ENCODE measurements around the gene TLE3.

TLE3 gene

DNA sequence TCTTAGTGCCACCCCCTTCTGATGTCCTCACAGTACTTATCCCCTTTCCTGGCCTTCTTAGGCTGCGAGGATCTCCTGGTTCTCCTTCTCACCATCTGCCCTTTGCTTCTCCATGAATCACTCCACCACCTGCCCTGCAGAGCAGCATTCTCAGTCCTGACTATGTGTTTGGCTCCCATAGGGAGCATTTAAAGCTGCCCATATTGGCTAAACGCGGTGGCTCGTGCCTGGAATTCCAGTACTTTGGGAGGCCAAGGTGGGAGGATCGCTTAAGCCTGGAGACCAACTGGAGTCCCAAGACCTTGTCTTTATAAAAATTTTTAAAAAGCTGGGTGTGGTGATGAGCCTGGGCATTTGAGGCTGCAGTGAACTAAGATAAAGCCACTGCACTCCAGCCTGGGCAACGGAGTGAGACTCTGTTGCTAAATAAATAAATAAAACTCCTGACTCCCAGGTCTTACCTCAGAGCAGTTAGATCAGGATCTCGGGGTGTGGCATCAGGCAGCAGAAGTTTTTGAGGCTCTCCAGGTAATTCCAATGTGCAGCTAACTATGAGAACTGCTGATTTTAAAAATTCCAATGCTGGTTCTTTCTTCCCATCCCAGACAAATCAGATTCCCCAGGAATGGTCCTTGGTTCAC lies 36.2 kb upstream of the TLE3 start:
- no peak for DNase-seq (ENCODE audit: low spot score)
- ChIA-PET POLR2A (ENCODE audit: low non-redundant PET) (no interaction called here), CTCF (interaction anchor here (0.6 kb wide), 1 partner anchor 508 kb away, joined by 3 read pairs; no protein-coding TSS in a partner anchor)
- no peak overlapping the region for H3K27ac ChIP-seq
- TF ChIP-seq, protein P1, sequence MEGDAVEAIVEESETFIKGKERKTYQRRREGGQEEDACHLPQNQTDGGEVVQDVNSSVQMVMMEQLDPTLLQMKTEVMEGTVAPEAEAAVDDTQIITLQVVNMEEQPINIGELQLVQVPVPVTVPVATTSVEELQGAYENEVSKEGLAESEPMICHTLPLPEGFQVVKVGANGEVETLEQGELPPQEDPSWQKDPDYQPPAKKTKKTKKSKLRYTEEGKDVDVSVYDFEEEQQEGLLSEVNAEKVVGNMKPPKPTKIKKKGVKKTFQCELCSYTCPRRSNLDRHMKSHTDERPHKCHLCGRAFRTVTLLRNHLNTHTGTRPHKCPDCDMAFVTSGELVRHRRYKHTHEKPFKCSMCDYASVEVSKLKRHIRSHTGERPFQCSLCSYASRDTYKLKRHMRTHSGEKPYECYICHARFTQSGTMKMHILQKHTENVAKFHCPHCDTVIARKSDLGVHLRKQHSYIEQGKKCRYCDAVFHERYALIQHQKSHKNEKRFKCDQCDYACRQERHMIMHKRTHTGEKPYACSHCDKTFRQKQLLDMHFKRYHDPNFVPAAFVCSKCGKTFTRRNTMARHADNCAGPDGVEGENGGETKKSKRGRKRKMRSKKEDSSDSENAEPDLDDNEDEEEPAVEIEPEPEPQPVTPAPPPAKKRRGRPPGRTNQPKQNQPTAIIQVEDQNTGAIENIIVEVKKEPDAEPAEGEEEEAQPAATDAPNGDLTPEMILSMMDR (conservative IDR thresholded peaks at IDR 0.05; ENCODE audit: low read depth) = no peak

DNA sequence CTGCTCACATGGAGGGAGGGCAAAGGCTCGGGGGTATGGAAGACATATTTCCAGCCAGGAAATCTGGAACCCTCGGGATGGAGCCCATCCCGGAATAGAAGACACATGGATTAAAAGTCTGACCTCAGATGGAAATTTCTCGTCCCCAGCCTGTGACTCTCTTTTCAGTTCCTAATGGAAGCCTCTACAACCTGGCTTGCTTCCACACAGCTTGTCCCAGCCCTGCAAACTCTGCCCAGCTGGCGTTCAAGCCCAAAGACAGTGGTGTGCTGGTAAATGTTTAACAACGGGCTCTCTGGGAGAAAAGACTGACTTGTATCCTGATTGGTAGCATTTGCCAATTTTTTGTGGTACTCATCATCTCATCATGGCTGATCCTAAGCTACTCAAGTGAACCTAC lies 35.6 kb upstream of the TLE3 start:
- TF ChIP-seq, protein P1 (conservative IDR thresholded peaks at IDR 0.05; ENCODE audit: low read depth) = no peak

DNA sequence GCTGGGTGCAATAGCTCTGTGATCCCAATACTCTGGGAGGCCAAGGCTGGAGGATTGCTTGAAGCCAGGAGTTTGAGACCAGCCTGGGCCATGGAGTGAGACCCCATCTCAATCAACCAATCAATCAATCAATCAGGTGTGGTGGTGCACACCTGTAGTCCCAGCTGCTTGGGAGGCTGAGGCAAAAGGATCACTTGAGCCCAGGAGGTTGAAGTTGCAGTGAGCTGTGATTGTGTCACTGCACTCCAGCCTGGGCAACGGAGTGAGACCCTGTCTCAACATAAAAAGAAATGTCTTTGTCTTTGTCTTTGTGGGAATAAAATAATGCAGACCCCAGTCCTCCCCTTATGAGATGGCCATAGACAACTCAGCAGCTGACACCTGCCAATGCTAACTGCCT lies 34.9 kb upstream of the TLE3 start:
- ChIA-PET CTCF (interaction anchor here (0.6 kb wide), 1 partner anchor 10 kb away, joined by 3 read pairs; no protein-coding TSS in a partner anchor), POLR2A (ENCODE audit: low non-redundant PET) (no interaction called here)
- no peak for DNase-seq (ENCODE audit: low spot score)
- H3K27ac ChIP-seq = no peak overlapping the region
- TF ChIP-seq, protein P1 (conservative IDR thresholded peaks at IDR 0.05; ENCODE audit: low read depth) = no peak

More for the DNA sequence above, 35.6 kb upstream of the TLE3 start:
- CTCF ChIA-PET = no interaction called here
- no peak for DNase-seq (ENCODE audit: low spot score)
- no peak overlapping the region for H3K27ac ChIP-seq
- POLR2A ChIA-PET (ENCODE audit: low non-redundant PET) = no interaction called here

DNA sequence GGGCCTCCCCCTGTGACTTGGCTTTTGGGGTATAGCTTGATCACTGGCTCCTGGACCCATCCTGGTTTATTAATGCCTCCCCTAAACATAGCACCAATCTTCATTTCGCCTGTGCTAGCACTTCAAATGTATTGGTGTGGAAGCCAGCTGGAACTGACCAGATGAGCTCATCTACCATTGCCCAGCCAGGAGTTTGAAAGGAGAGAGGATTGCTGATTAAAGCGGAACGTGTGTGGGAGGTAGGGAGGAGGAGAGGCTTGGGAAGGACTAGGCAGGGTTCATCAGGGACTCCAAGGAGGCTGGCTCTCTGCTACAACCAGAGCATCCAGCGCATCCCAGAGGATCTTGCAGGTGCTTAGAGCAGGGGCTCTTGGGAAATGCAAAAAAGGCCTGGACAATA lies 34.4 kb upstream of the TLE3 start:
- CTCF ChIA-PET = interaction anchor here (0.6 kb wide), 1 partner anchor 9 kb away, joined by 3 read pairs; no protein-coding TSS in a partner anchor

DNA sequence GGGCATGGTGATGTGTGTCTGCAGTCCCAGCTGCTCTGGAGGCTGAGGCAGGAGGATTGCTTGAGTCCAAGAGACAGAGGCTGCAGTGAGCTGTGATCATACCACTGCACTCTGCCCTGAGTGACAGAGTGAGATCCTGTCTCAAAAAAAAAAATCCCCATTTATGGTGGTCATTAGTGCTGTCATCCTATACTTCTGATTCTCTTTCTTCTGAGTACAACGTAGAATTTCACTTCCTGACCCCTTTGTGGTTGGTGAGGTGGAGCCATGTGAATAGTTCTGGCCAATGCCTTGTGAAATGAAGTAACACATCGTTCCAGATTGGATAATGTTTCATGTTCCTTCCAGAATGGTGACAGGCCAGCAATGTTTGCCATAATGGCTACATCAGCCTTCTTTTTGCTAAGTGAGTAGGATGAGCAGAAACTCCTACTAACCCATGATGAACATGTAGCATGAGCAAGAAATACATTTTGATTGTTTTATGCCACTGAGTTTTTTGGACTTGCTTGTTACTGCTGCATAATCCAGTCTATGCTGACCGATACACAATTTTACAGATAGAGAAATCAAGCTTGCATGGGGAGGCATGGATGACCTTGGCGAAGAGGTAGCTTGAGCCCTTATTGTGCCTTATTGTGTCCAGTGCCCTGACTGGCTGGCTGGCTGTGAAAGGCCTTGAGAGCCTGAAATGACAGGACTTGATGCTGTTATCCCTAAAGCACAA lies 30.9 kb upstream of the TLE3 start:
- ChIA-PET CTCF (no interaction called here), POLR2A (ENCODE audit: low non-redundant PET) (no interaction called here)
- H3K27ac ChIP-seq = no peak overlapping the region
- no peak for DNase-seq (ENCODE audit: low spot score)
- TF ChIP-seq, protein P1 (conservative IDR thresholded peaks at IDR 0.05; ENCODE audit: low read depth) = no peak

More for the DNA sequence above, 34.4 kb upstream of the TLE3 start:
- POLR2A ChIA-PET (ENCODE audit: low non-redundant PET) = no interaction called here
- H3K27ac ChIP-seq = no peak overlapping the region
- TF ChIP-seq, protein P1 (conservative IDR thresholded peaks at IDR 0.05; ENCODE audit: low read depth) = no peak
- DNase-seq (ENCODE audit: low spot score) = no peak

DNA sequence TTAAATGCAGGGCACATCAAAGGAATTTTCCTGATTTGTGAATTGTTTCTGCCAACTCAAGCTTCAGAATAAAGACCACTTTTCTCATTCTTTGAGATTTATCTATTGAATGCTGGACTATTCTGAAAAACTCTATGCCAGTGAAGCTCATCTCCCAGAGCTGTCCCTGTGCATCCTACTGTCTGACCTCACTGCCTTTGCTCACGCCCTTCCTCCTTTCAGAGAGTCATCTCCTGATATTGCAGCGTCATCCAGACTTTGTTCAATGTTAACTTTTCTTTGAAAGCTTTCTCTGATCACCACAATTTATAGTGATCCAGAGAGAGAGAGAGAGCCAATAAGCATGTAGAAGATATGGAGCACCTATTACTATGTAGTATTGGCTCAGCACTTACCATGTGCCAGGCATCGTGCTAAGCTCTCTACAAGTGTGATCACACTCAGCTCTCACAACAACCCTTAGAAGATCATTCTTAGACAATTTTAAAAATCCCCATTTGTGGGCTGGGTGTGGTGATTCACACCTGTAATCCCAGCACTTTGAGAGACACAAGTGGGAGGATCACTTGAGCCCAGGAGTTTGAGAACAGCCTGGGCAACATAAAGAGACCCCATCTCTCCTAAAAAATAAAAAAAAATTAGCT lies 30.2 kb upstream of the TLE3 start:
- TF ChIP-seq, protein P1 (conservative IDR thresholded peaks at IDR 0.05; ENCODE audit: low read depth) = no peak
- CTCF ChIA-PET = no interaction called here
- DNase-seq (ENCODE audit: low spot score) = no peak

More for the DNA sequence above, 30.2 kb upstream of the TLE3 start:
- no peak overlapping the region for H3K27ac ChIP-seq
- POLR2A ChIA-PET (ENCODE audit: low non-redundant PET) = no interaction called here

Data from RWPE1 (cell line).